ENCODE data around the gene PPP3CA. TPM values are rescaled to one million over a fixed set of nuclear protein-coding genes. Genes with fewer than 3 reads are reported as not detected.

The PPP3CA gene
- total and polyA plus RNA-seq, 7 donors = 11.8 to 47.7 (median 26.2) TPM

DNA sequence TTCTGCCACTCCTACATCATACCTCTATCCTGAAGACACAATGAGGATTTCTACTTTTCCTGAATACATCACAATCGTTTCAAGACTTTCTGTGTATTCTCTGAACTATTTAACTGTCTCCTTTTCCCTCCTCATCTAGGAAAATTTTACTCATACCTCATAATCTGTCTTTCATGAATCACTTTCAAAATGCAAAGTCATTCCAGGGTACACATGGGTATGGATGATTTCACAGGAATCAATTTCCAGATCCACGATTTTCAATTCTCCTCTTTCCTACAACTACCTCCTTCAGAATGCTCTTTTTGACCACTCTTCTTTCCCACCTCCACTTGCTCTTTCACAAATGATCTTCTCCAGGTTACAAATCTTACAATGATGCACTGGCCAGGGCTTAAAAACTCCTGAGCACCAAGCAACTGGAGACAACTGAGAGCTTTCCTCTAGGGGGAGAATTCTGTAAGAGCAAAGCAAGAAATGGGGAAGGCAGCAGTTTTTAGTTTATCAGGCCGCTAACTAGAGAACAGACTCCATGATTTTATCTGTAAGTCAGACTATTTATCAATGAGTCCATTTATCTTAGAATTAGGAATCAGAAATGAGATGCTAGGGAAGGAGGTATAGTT lies 116.4 kb downstream of the PPP3CA start:
- H3K27me3 ChIP-seq = no peaks in the 10 kb centered on the region
- WGBS, 2 donors = 86 to 90% methylated on average over 3 of the region's 3 CpGs
- H3K27ac ChIP-seq = no peak overlapping the region
- no peak overlapping the region for H3K4me3 ChIP-seq
- DNase-seq = no peak
- H3K36me3 ChIP-seq = no peaks in the 10 kb centered on the region
- peaks cover 0 to 23% (median 9%) of the 10 kb centered on the region in 4 donors for H3K4me1 ChIP-seq
- TF ChIP-seq, protein P1, sequence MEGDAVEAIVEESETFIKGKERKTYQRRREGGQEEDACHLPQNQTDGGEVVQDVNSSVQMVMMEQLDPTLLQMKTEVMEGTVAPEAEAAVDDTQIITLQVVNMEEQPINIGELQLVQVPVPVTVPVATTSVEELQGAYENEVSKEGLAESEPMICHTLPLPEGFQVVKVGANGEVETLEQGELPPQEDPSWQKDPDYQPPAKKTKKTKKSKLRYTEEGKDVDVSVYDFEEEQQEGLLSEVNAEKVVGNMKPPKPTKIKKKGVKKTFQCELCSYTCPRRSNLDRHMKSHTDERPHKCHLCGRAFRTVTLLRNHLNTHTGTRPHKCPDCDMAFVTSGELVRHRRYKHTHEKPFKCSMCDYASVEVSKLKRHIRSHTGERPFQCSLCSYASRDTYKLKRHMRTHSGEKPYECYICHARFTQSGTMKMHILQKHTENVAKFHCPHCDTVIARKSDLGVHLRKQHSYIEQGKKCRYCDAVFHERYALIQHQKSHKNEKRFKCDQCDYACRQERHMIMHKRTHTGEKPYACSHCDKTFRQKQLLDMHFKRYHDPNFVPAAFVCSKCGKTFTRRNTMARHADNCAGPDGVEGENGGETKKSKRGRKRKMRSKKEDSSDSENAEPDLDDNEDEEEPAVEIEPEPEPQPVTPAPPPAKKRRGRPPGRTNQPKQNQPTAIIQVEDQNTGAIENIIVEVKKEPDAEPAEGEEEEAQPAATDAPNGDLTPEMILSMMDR (IDR thresholded peaks at IDR 0.05) = no peak
- no peak for TF ChIP-seq EP300 (IDR thresholded peaks at IDR 0.05)
- no peak for TF ChIP-seq POLR2A (IDR thresholded peaks at IDR 0.05)
- TF ChIP-seq POLR2AphosphoS5 (IDR thresholded peaks at IDR 0.05) = no peak
- intact Hi-C loops (cut with DNase I) = no loop called here
- H3K9me3 ChIP-seq = no peaks in the 10 kb centered on the region

DNA sequence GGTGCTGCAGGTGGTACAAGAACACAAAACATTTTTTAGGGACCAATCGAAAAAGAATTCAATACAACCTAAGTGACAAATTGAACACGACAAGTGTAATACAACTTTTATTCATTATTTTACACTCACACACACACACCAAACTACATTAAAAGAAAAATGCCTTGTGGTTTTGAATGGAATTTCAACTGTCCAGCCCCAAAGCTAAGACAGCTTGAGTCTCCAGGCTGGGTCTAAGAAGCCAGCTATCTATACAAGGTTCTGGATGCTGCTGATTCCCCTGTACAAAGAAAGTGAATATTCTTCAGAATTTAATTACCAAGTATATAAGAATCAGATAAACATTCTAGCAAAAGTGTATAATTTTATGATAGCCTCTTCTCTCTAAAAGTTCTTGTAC lies 118.2 kb downstream of the PPP3CA start:
- Histone ChIP-seq H3K4me1 (peaks cover 0 to 29% (median 10%) of the 10 kb centered on the region in 4 donors), H3K27me3 (no peaks in the 10 kb centered on the region), H3K36me3 (no peaks in the 10 kb centered on the region), H3K4me3 (no peak overlapping the region), H3K27ac (no peak overlapping the region), H3K9me3 (no peaks in the 10 kb centered on the region)
- intact Hi-C loops (cut with DNase I) = no loop called here
- TF ChIP-seq POLR2A (IDR thresholded peaks at IDR 0.05) (no peak), POLR2AphosphoS5 (IDR thresholded peaks at IDR 0.05) (no peak), EP300 (IDR thresholded peaks at IDR 0.05) (no peak)
- TF ChIP-seq, protein P1 (IDR thresholded peaks at IDR 0.05) = no peak
- DNase-seq = no peak
- WGBS, 2 donors = 76 to 92% methylated on average over 2 of the region's 2 CpGs

DNA sequence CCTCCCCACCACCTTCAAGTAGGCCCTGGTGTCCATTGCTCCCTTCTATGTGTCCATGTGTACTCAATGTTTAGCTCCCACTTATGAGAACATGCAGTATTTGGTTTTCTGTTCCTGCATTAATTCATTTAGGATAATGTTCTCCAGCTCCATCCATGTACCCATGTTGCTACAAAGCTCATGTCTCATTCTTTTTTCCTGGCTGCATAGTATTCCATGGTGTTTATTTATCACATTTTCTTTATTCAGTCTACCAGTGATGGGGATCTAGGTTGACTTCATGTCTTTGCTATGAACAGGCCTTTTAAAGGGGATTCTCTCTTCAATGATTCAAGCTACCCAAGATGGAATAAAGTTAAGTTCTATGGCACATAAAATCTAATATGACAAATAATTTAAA lies 119.6 kb downstream of the PPP3CA start:
- Histone ChIP-seq H3K27me3 (no peaks in the 10 kb centered on the region), H3K4me1 (peaks cover 0 to 40% (median 12%) of the 10 kb centered on the region in 4 donors)

DNA sequence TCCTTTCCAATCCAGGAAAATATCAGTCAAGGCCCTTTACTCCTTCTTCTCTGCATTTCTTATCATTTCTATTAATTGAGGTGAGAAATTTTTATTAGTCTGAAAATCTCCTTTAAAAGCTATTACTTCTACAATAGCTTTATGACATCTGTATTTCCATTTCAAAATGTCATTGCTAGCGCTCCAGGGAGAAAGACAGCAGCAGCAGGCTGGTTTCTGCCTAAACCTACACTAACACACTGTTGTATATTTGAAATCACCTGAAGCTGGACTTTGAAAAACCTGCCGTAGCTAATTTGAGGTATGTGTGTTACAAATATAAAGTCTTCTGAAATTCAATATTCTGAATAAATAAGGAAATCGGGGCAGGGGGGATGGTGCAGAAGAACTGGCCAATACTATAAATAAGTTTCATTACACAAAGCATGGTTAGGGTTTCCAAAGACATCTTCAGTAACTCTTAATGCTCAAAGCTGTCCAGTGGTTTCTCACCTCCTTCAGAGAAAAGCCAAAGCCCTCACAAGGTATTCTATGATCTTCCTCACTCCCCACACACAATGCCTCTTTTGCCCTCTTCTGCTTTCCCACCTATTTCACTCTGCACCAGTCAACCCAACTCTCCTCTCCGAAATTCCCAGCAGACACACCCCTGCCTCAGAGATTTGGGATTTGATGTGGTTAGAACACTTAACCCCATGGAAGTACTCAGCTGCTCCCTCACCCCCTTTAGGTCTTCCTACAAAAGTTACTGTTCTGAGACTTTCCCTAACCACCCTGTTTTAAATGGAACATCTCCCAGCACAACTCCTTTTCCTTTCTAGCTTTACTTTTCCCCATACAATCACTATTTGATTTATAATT lies 122.7 kb downstream of the PPP3CA start:
- no peak for TF ChIP-seq POLR2AphosphoS5 (IDR thresholded peaks at IDR 0.05)
- TF ChIP-seq, protein P1 (IDR thresholded peaks at IDR 0.05) = no peak
- no peak for TF ChIP-seq EP300 (IDR thresholded peaks at IDR 0.05)
- TF ChIP-seq POLR2A (IDR thresholded peaks at IDR 0.05) = no peak
- Histone ChIP-seq H3K27ac (no peak overlapping the region), H3K36me3 (no peaks in the 10 kb centered on the region), H3K4me3 (no peak overlapping the region), H3K9me3 (no peaks in the 10 kb centered on the region), H3K27me3 (no peaks in the 10 kb centered on the region), H3K4me1 (peaks cover 0 to 37% (median 4%) of the 10 kb centered on the region in 4 donors)
- WGBS, 2 donors = 63 to 67% methylated on average over 4 of the region's 4 CpGs
- intact Hi-C loops (cut with DNase I) = no loop called here
- no peak for DNase-seq

More for the DNA sequence above, 119.6 kb downstream of the PPP3CA start:
- intact Hi-C loops (cut with DNase I) = no loop called here
- no peaks in the 10 kb centered on the region for H3K36me3 ChIP-seq
- H3K4me3 ChIP-seq = no peak overlapping the region
- TF ChIP-seq, protein P1 (IDR thresholded peaks at IDR 0.05) = no peak
- TF ChIP-seq EP300 (IDR thresholded peaks at IDR 0.05) (no peak), POLR2AphosphoS5 (IDR thresholded peaks at IDR 0.05) (no peak), POLR2A (IDR thresholded peaks at IDR 0.05) (no peak)
- H3K9me3 ChIP-seq = no peaks in the 10 kb centered on the region
- no peak for DNase-seq
- no peak overlapping the region for H3K27ac ChIP-seq
